Stimulated activated CD4-positive, alpha-beta T cell treated with anti-CD3 and anti-CD28 coated beads, Interleukin-12 subunit alpha, Interleukin-12 subunit beta, amount 100 ng/mL, for 48 hours (primary cell): ENCODE results near the gene BRD3OS.
"Not testable (repeated sequence)": the region's sequence is repeated elsewhere in the genome, so short reads cannot be mapped to it uniquely, and the experiment has no call there.

Experiments used
- DNase-seq, 3 donors: peaks; one replicate each; pipeline ENCODE4 v3.0.0-alpha.2; 2020; ENCODE audit warnings: low read depth in 2 of 3, low spot score in 1 of 3

BRD3OS gene

DNA sequence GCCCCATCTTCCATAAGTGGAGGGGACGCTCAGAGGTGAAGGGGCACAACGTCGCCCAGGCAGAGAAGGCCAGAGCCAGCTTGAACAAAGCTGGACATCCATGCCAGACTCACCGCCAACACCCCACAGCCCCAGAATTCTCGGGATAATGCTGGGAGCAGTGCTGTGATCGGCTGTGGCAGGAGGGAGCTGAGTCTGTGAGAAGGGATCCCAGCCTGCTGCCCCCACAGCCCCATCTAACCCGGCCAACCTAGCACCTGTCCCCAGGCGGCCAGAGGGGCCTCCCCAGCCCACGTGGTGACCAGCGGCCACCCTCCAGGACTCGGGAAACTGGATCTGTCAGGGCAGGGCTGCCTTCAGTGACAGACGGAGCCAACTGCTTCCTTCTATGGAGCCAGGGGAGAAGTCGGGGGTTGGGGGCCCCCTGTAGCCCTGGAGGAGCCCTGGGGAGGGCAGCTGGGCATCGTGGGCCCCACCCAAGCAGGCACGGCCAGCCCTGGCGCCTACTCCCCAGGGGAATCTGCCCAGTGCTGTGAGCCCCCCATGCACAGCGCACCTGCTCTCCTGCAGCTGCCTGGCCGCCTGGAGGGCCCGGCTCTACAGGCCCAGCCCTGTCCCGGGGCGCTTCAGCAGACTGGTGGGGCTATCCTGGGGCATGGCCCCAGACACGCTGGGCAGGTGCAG lies 36.5 kb downstream of the BRD3OS start:
- no peak for DNase-seq

GRCh38 chr9:134062461-134063087 lies 37.3 kb downstream of the BRD3OS start:
- DNase-seq: no peak

DNA sequence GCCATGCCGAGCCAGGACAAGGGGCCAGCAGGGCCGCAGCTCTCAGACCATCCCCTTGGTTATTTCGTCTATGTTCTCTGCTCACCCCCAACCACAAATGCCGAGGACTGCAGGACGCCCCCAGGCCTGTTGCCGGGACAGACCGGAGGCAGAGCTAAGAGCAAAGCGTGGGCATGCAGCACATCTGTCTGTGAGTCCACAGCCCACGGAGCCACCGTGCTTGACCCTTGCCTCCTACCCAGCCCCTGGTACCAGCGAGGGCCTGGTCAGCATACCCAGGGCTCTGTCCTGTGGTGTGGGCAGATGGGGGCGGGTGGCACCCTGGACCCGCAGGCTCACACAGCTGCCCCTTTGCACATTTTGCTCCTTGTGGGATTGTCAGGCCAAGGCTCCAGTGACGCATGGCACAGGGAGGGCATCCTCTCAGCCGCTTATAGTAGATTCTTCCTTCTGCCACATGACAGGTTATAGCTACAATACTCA lies 37.8 kb downstream of the BRD3OS start:
- no peak for DNase-seq

GRCh38 chr9:134063571-134064450 lies 38.5 kb downstream of the BRD3OS start:
- DNase-seq: no peak

DNA sequence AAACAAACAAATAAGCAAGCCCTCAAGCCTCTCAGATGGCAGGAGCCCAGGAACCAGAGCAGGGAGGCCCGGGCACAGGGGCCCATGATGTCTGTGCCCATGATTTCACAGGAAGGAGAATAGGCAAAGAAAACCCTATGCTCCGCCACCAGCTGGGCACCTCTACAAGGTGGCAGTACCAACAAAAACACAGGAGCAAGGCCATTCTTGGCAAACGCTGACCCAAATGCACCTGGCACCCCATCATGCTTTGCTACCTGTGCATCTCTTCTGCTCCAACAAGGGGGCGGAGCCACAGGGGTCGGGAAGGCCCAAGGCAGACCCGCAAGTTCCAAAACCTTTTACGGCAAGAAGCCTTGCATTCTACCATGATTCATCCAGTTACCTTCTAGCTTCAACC lies 39.4 kb downstream of the BRD3OS start:
- no peak for DNase-seq

DNA sequence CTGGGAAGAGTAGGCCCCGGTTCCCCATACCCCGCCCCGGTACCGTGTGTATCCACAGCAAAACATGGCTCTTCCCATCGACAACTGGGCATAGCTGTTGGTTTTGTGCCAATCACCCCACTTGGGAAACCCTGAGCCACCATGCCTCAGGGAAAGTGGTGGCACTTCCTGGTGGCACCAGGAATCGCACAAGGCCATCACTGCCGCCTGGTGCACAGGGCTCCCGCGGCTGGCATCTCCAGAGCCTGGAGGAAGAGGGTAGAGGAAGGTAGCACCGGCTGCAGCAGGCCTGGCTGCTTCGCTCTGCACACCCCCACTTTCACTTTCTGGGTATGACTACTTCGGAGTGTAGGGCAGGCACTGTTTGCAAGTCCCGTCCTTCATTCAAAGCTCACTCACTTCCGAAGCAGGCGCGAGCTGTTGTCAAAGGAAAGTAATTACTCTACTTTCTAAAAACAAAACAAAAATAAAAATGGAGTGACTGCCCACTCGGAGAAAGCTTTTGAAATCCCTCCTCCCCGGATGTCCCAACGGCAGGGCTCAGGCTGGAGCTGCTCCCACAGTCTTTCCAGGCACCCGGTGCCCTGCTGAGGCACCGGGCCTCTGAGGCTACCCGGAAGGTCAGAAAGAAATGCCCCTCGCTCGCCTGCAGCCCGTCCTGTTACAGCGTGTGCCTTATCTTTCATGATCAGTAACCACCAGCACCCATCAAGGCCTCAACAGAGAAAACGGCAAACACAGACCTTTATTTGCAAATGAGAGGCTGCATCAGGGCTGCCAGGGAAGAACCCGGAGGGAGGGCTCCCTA lies 40.5 kb downstream of the BRD3OS start:
- DNase-seq: peak; percentile 56 to 58 (median 57)

GRCh38 chr9:134066526-134066912 lies 41.2 kb downstream of the BRD3OS start:
- DNase-seq: no peak

- peak in 1 of 3 donors; percentile 2 for DNase-seq
Observed at GRCh38 chr9:134066913-134067851, 41.9 kb downstream of the BRD3OS start.

GRCh38 chr9:134067904-134068743 lies 42.8 kb downstream of the BRD3OS start, which contains the start of gene BRD3:
BRD3 (minus strand) TSS chr9:134068026; CDS start chr9:134053477, 14,549 bp downstream.
- peak; percentile 60 to 76 (median 62) for DNase-seq

DNA sequence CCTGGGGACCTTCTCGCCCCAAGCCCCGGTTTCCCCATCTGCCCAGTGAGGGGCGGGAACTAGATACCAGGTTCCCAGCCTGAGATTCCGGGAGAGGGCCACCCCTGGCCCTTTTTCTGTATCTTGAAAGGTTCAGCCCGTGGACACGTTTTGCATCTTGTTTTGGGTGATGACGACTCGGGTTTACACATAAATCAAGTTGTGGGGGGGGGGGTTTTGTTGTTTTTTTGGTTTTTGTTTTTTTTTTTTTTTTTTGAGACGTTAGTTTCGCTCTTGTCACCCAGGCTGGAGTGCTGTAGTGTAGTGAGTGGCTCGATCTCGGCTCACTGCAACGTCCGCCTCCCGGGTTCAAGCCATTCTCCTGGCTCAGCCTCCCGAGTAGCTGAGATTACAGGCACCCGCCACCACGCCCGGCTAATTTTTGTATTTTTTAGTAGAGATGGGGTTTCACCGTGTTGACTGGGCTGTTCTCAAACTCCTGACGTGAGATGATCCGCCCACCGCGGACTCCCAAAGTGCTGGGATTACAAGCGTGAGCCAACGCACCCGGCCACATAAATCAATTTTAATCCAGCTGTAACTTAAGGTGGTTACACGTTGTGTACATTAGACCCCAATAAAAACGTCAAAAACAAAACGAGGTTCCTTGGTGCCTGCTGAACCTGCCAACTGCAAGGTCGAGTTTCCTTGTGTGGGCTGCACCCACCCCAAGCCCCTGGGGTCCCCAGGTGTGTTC lies 43.6 kb downstream of the BRD3OS start:
- DNase-seq: no peak

DNA sequence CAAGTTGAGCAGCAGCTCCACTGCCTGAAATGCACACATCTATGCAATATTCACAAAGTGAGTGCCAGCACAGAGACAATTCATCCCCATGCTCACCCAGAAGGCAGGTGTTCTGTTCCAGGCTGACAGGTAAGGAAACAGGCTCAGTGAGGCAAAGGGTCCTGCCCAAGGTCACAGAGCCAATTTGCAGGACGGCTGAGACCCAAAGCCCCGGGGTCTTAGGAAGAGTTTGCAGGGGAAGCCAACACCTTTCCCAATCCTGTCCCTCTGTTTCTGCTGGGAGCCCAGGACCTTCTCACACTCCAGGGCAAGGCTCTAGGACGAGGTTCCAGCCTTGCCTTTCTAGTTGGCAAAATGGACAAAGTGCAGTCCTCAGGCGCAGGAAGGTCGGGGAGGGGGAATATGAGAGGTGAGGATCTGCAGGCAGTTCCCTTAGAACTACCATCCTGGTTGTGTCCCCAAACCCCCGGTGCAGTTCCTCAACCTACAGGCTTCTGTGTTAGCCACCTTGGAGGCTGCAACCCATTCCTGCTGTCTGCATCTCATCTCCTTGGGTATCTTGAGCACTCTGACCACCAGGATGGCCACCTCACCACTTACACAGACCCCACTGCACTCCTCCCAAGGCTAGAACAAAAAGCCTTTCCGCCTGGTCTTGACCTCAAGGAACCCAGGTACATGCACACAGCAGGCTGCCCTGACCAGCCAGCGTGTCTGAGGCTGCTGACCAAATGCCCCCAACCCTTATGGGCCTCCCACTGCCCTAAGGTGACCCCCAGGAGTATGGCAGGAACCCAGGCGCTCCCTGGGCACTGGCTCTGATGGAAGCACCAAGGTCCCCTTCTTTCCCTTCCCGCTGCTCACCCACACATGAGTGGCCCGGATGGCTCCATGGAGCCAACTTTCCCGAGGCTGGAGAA lies 44.5 kb downstream of the BRD3OS start:
- DNase-seq: no peak

DNA sequence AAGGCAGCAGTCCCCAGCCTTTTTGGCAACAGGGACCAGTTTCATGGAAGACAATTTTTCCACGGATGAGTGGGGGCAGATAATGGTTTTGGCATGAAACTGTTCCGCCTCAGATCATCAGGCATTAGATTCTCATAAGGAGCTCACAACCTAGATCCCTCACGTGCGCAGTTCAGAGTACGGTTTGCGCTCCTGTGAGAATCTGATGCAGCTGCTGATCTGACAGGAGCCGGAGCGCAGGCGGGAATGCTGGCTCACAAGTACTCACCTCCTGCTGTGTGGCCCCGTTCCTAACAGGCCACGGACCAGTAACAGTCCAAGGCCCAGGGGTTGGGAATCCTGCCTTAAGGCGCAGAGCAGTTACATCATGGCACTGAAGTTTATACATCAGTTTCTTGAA lies 45.9 kb downstream of the BRD3OS start:
- DNase-seq: no peak

DNA sequence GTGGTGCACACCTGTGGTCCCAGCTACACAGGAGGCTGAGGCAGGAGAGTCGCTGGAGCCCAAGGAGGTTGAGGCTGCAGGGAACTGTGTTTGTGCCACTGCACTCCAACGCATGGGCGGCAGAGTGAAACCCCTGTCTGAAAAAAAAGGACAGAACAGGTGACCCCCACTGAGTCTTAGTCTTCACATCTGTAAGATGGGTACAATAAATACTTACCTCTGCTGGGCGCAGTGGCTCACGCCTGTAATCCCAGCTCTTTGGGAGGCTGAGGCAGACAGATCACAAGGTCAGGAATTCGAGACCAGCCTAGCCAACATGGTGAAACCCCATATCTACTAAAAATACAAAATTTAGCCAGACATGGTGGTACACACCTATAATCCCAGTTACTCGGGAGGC lies 47.4 kb downstream of the BRD3OS start:
- not testable (repeated sequence) for DNase-seq

- no peak for DNase-seq
Observed at GRCh38 chr9:134073500-134073899, 48.2 kb downstream of the BRD3OS start.

DNA sequence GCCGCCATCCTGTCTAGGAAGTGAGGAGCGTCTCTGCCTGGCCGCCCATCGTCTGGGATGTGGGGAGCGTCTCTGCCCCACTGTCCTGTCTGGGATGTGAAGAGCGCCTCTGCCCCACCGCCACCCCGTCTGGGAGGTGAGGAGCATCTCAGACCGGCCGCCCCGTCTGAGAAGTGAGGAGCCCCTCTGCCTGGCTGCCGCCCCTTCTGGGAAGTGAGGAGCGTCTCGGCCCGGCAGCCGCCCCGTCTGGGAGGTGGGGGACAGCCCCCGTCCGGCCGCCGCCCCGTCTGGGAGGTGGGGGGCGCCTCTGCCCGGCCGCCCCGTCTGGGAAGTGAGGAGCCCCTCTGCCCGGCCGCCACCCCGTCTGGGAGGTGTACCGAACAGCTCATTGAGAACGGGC lies 50.4 kb downstream of the BRD3OS start:
- DNase-seq: not testable (repeated sequence)

GRCh38 chr9:134076644-134077043 lies 51.4 kb downstream of the BRD3OS start:
- no peak for DNase-seq
